ENCODE measurements around the gene TACC2.

Gene TACC2

GRCh38 chr10:122220736-122221135, 231.8 kb downstream of the TACC2 start:
- DNase-seq (ENCODE audit: low spot score) = no peak

GRCh38 chr10:122221958-122222357, 233.0 kb downstream of the TACC2 start:
- no peak for DNase-seq (ENCODE audit: low spot score)

- DNase-seq (ENCODE audit: low spot score) = no peak
Observed at GRCh38 chr10:122222638-122223037, 233.7 kb downstream of the TACC2 start.

- no peak for DNase-seq (ENCODE audit: low spot score)
Observed at GRCh38 chr10:122224159-122224558, 235.2 kb downstream of the TACC2 start.

GRCh38 chr10:122225330-122225729, 236.4 kb downstream of the TACC2 start:
- DNase-seq (ENCODE audit: low spot score) = no peak

GRCh38 chr10:122227754-122228153, 238.8 kb downstream of the TACC2 start:
- no peak for DNase-seq (ENCODE audit: low spot score)

GRCh38 chr10:122229666-122230065, 240.7 kb downstream of the TACC2 start:
- no peak for DNase-seq (ENCODE audit: low spot score)

GRCh38 chr10:122230222-122230621, 241.3 kb downstream of the TACC2 start:
- DNase-seq (ENCODE audit: low spot score) = no peak

GRCh38 chr10:122232769-122233168, 243.8 kb downstream of the TACC2 start:
- DNase-seq (ENCODE audit: low spot score) = no peak

- no peak for DNase-seq (ENCODE audit: low spot score)
Observed at GRCh38 chr10:122233857-122234348, 244.9 kb downstream of the TACC2 start.

GRCh38 chr10:122234416-122234815, 245.5 kb downstream of the TACC2 start:
- DNase-seq (ENCODE audit: low spot score) = no peak

GRCh38 chr10:122236690-122237306, 247.8 kb downstream of the TACC2 start:
- DNase-seq (ENCODE audit: low spot score) = no peak

- DNase-seq (ENCODE audit: low spot score) = no peak
Observed at GRCh38 chr10:122237331-122237990, 248.5 kb downstream of the TACC2 start.

GRCh38 chr10:122239578-122240257, 250.8 kb downstream of the TACC2 start:
- peak; percentile 50 for DNase-seq (ENCODE audit: low spot score)

GRCh38 chr10:122240401-122240800, 251.4 kb downstream of the TACC2 start:
- DNase-seq (ENCODE audit: low spot score) = no peak

- DNase-seq (ENCODE audit: low spot score) = no peak
Observed at GRCh38 chr10:122241836-122242235, 252.9 kb downstream of the TACC2 start.

GRCh38 chr10:122243550-122243949, 254.6 kb downstream of the TACC2 start:
- DNase-seq (ENCODE audit: low spot score) = no peak

GRCh38 chr10:122244001-122244975, 255.3 kb downstream of the TACC2 start:
- DNase-seq (ENCODE audit: low spot score) = no peak

- no peak for DNase-seq (ENCODE audit: low spot score)
Observed at GRCh38 chr10:122245136-122245535, 256.2 kb downstream of the TACC2 start.

GRCh38 chr10:122245897-122246296, 256.9 kb downstream of the TACC2 start:
- no peak for DNase-seq (ENCODE audit: low spot score)

GRCh38 chr10:122246830-122247520, 258.0 kb downstream of the TACC2 start:
- DNase-seq (ENCODE audit: low spot score) = no peak
